ENCODE results near the gene TGM3.

TGM3 gene

GRCh38 chr20:2273634-2274302, 22.0 kb upstream of the TGM3 start:
- TF ChIP-seq CTCF (IDR thresholded peaks at IDR 0.05; ENCODE audit: low read depth, low read length): no peak
- no peak for DNase-seq (ENCODE audit: extremely low read depth, low read depth)

GRCh38 chr20:2276015-2276414, 19.8 kb upstream of the TGM3 start:
- no peak for DNase-seq (ENCODE audit: extremely low read depth, low read depth)
- no peak for TF ChIP-seq CTCF (IDR thresholded peaks at IDR 0.05; ENCODE audit: low read depth, low read length)

- TF ChIP-seq CTCF (IDR thresholded peaks at IDR 0.05; ENCODE audit: low read depth, low read length): no peak
- no peak for DNase-seq (ENCODE audit: extremely low read depth, low read depth)
Observed at GRCh38 chr20:2279253-2279779, 16.5 kb upstream of the TGM3 start.

GRCh38 chr20:2280082-2280481, 15.7 kb upstream of the TGM3 start:
- no peak for TF ChIP-seq CTCF (IDR thresholded peaks at IDR 0.05; ENCODE audit: low read depth, low read length)
- DNase-seq (ENCODE audit: extremely low read depth, low read depth): no peak

- no peak for TF ChIP-seq CTCF (IDR thresholded peaks at IDR 0.05; ENCODE audit: low read depth, low read length)
- DNase-seq (ENCODE audit: extremely low read depth, low read depth): no peak
Observed at GRCh38 chr20:2281563-2281962, 14.2 kb upstream of the TGM3 start.

GRCh38 chr20:2282181-2282580, 13.6 kb upstream of the TGM3 start:
- DNase-seq (ENCODE audit: extremely low read depth, low read depth): no peak

More at GRCh38 chr20:2282181-2282580, 13.6 kb upstream of the TGM3 start:
- TF ChIP-seq CTCF (IDR thresholded peaks at IDR 0.05; ENCODE audit: low read depth, low read length): no peak

Measured in AG09319 (cell line).